IMR-90 (cell line): Measurements from ENCODE around the gene SLC44A4. TPM values are rescaled to one million over a fixed set of nuclear protein-coding genes. Genes with fewer than 3 reads are reported as not detected.
A peak's percentile ranks its signal among the peaks of the same experiment; 100 is the strongest.

Source experiments
- ATAC-seq: fragments of 200-7000 bp; cut with Tn5 transposase; 2 replicates; pipeline ENCODE4 v1.9.1; 2020; ENCODE audit warnings: low read depth, mild to moderate bottlenecking, moderate library complexity
- BruUV-seq: library from RNA; stranded (reverse); fragments of 400-500 nt; replicated peaks from 2 replicates; lab custom pipeline; 2021; lab: Mats Ljungman, UMichigan
- CTCF ChIA-PET: fragments of 300-600 bp; formaldehyde crosslinking; extraction: SDS; loops from one replicate; lab custom pipeline; 2021; ENCODE audit warnings: antibody characterized with exemption; lab: Yijun Ruan, JAX
- POLR2A ChIA-PET: fragments of 300-600 bp; sonication (Branson Sonifier 250); formaldehyde crosslinking; loops from one replicate; lab custom pipeline; 2022; ENCODE audit warnings: antibody characterized with exemption; ENCODE audit not compliant: unreplicated experiment; lab: Charles Lee
- DNase-seq: peaks from one replicate; pipeline ENCODE4 v3.0.0; 2013
- H2AFZ ChIP-seq: replicated peaks from 2 replicates; pipeline ENCODE3; 2013; ENCODE audit warnings: low read length, mild to moderate bottlenecking; ENCODE audit not compliant: poor library complexity
- H2AK5ac ChIP-seq: 2 replicates; pipeline ENCODE4 v1.6.1; 2013; ENCODE audit warnings: low read depth, low read length, inconsistent platforms
- H2AK9ac ChIP-seq: replicated peaks from 2 replicates; pipeline ENCODE3; 2013; ENCODE audit warnings: mild to moderate bottlenecking, low read depth, low read length, moderate library complexity; ENCODE audit not compliant: poor library complexity
- H2BK120ac ChIP-seq: 2 replicates; pipeline ENCODE4 v1.6.1; 2013; ENCODE audit warnings: low read depth, low read length, inconsistent platforms
- H2BK15ac ChIP-seq: 3 replicates; pipeline ENCODE4 v1.6.1; 2013; ENCODE audit warnings: low read depth, low read length, inconsistent platforms
- H2BK20ac ChIP-seq: 2 replicates; pipeline ENCODE4 v1.6.1; 2013; ENCODE audit warnings: low read depth, mild to moderate bottlenecking, inconsistent platforms, low read length, moderate library complexity
- H2BK5ac ChIP-seq: 2 replicates; pipeline ENCODE4 v1.6.1; 2013; ENCODE audit warnings: mild to moderate bottlenecking, low read depth, low read length, inconsistent platforms; ENCODE audit not compliant: poor library complexity, severe bottlenecking
- H3K14ac ChIP-seq: replicated peaks from 2 replicates; pipeline ENCODE4 v1.6.1; 2013; ENCODE audit warnings: low read depth, low read length, inconsistent platforms
- H3K18ac ChIP-seq: 2 replicates; pipeline ENCODE4 v1.6.1; 2013; ENCODE audit warnings: low read depth, low read length, control low read depth
- H3K23ac ChIP-seq: 2 replicates; pipeline ENCODE4 v1.6.1; 2013; ENCODE audit warnings: low read depth, low read length, inconsistent platforms
- H3K27ac ChIP-seq: 2 replicates; pipeline ENCODE4 v1.5.1; 2013; ENCODE audit warnings: mild to moderate bottlenecking, control low read depth, low read length; ENCODE audit not compliant: insufficient read depth
- H3K27me3 ChIP-seq: 2 replicates; pipeline ENCODE4 v1.6.1; 2013; ENCODE audit warnings: low read length; ENCODE audit not compliant: control insufficient read depth, insufficient read depth
- H3K36me3 ChIP-seq: 2 replicates; pipeline ENCODE4 v1.6.1; 2013; ENCODE audit warnings: low read length, mixed read lengths; ENCODE audit not compliant: control insufficient read depth, insufficient read depth
- H3K4ac ChIP-seq: 2 replicates; pipeline ENCODE4 v1.6.1; 2013; ENCODE audit warnings: low read depth, low read length, inconsistent platforms
- H3K4me1 ChIP-seq: 2 replicates; pipeline ENCODE4 v1.6.1; 2013; ENCODE audit warnings: low read length, mixed read lengths; ENCODE audit not compliant: control insufficient read depth, insufficient read depth
- H3K4me2 ChIP-seq: 2 replicates; pipeline ENCODE4 v1.6.1; 2013; ENCODE audit warnings: low read depth, mild to moderate bottlenecking, control low read depth, low read length, moderate library complexity
- H3K4me3 ChIP-seq: 2 replicates; pipeline ENCODE4 v1.5.1; 2013; ENCODE audit warnings: low read depth, mild to moderate bottlenecking, control low read depth, low read length, moderate library complexity; ENCODE audit not compliant: insufficient read depth
- H3K56ac ChIP-seq: 2 replicates; pipeline ENCODE4 v1.6.1; 2013; ENCODE audit warnings: low read length, inconsistent platforms; ENCODE audit not compliant: insufficient read depth; ENCODE audit errors: extremely low read depth
- H3K79me1 ChIP-seq, 2 experiments: 2 replicates each; pipeline ENCODE4 v1.6.1; 2013; ENCODE audit warnings: low read length in 2 of 2, inconsistent platforms in 1 of 2, low read depth in 1 of 2
- H3K9ac ChIP-seq: 2 replicates; pipeline ENCODE4 v1.6.1; 2013; ENCODE audit warnings: low read depth, low read length, control low read depth
- H3K9me1 ChIP-seq: 2 replicates; pipeline ENCODE4 v1.6.1; 2013; ENCODE audit warnings: low read length, inconsistent platforms; ENCODE audit not compliant: insufficient read depth
- H3K9me3 ChIP-seq: 2 replicates; pipeline ENCODE4 v1.6.1; 2013; ENCODE audit warnings: low read length; ENCODE audit not compliant: control insufficient read depth, insufficient read depth
- H4K20me1 ChIP-seq: 2 replicates; pipeline ENCODE4 v1.6.1; 2013; ENCODE audit warnings: low read length, inconsistent platforms; ENCODE audit not compliant: insufficient read depth
- H4K5ac ChIP-seq: 2 replicates; pipeline ENCODE4 v1.6.1; 2013; ENCODE audit warnings: mild to moderate bottlenecking, low read depth, low read length, control low read depth
- H4K8ac ChIP-seq, 2 experiments: 2 replicates each; pipeline ENCODE4 v1.6.1; 2013; ENCODE audit warnings: low read depth in 2 of 2, low read length in 2 of 2, control low read depth in 1 of 2, inconsistent platforms in 1 of 2
- H4K91ac ChIP-seq: 2 replicates; pipeline ENCODE4 v1.6.1; 2013; ENCODE audit warnings: low read depth, low read length, inconsistent platforms; ENCODE audit not compliant: insufficient read depth
- BHLHE40 ChIP-seq: fragments of 150-350 bp; IDR thresholded peaks from 2 replicates; pipeline ENCODE4 v1.6.1; 2016; ENCODE audit warnings: mild to moderate bottlenecking, low read depth, low read length
- MAFK ChIP-seq: IDR thresholded peaks from 2 replicates; pipeline ENCODE4 v1.6.1; 2012; ENCODE audit warnings: low read depth, low read length, improper control_type of control experiment
- NFE2L2 ChIP-seq: fragments of 150-350 bp; IDR thresholded peaks from 2 replicates; pipeline ENCODE4 v1.6.1; 2016; ENCODE audit warnings: low read depth, mild to moderate bottlenecking, low read length
- RAD21 ChIP-seq: IDR thresholded peaks from 2 replicates; pipeline ENCODE4 v1.6.1; 2012; ENCODE audit warnings: low read length, improper control_type of control experiment
- RCOR1 ChIP-seq: IDR thresholded peaks from 2 replicates; pipeline ENCODE4 v1.6.1; 2012; ENCODE audit warnings: mild to moderate bottlenecking, low read length, improper control_type of control experiment; ENCODE audit not compliant: insufficient replicate concordance
- RFX5 ChIP-seq: IDR thresholded peaks from 2 replicates; pipeline ENCODE4 v1.8.0; 2012; ENCODE audit warnings: low read depth, mild to moderate bottlenecking, low read length, moderate library complexity
- WGBS, 2 experiments: methylation state at CpG; one replicate each; pipeline versions ENCODE4 v1.1.5 to v1.1.7; 2013; ENCODE audit warnings: missing lambda C conversion rate in 2 of 2; ENCODE audit not compliant: insufficient read length in 1 of 2; ENCODE audit errors: extremely low coverage in 2 of 2; 5-methylcytosine and 5-hydroxymethylcytosine counted together
- dilution Hi-C: fragments of 300-500 bp; cut with HindIII; formaldehyde crosslinking; loops from one replicate; pipeline ENCODE4 v1.14.3; 2018; ENCODE audit warnings: low sequenced_read_pairs; ENCODE audit not compliant: unreplicated experiment
- in situ Hi-C: fragments of 300-500 bp; cut with MboI; formaldehyde crosslinking; loops from 3 replicates; pipeline ENCODE4 v1.14.3; 2019; ENCODE audit warnings: low sequenced_read_pairs, inconsistent platforms, mixed read lengths
- intact Hi-C: fragments of 100-400 bp; cut with micrococcal nuclease; formaldehyde crosslinking; loops from 2 replicates; pipeline ENCODE4 v1.10.0; 2022
- polyA plus RNA-seq, 3 experiments: library from polyadenylated mRNA; depleted of rRNA; stranded (reverse); fragments of >200 nt; gene quantifications; 2 replicates each; pipeline ENCODE4 v1.2.3, GENCODE V29; 2012; ENCODE audit warnings: low replicate concordance in 1 of 3
- total RNA-seq: library from RNA; depleted of rRNA; stranded (reverse); fragments of >200 nt; gene quantifications from 2 replicates; pipeline ENCODE4 v1.2.3, GENCODE V29; 2012
- TF ChIP-seq, protein P1 (sequence below): fragments of 150-350 bp; IDR thresholded peaks from 2 replicates; pipeline ENCODE4 v1.6.1; 2017; ENCODE audit warnings: mild to moderate bottlenecking, antibody characterized with exemption, low read length, low read depth

SLC44A4 gene
- total and polyA plus RNA-seq, 2 of the 4 experiments (the other 2 are of a cell fraction), result 0.14 to 0.36 TPM

- TF ChIP-seq RAD21 (no peak), RFX5 (no peak)
Observed at GRCh38 chr6:31900917-31901414, 22.2 kb upstream of the SLC44A4 start (continued).

GRCh38 chr6:31899882-31900722 is 21.3 kb upstream of the SLC44A4 start:
- H3K23ac ChIP-seq, result no peak overlapping the region
- peaks cover 7% of the 10 kb centered on the region for H4K20me1 ChIP-seq
- no peak overlapping the region for H2BK5ac ChIP-seq
- H2BK15ac ChIP-seq, result no peak overlapping the region
- WGBS, 2 experiments, result 87% methylated on average over 19 of the region's 49 CpGs; no CpG with 5 or more reads in 1 of the 2 experiments
- H3K4me2 ChIP-seq, result no peak overlapping the region
- H4K8ac ChIP-seq, result no peak overlapping the region
- H2BK120ac ChIP-seq, result no peak overlapping the region
- H3K9me1 ChIP-seq, result peaks cover 5% of the 10 kb centered on the region; the same call in 1 of the 2 replicates
- H3K9ac ChIP-seq, result no peak overlapping the region
- in situ Hi-C loops (no loop called here), dilution Hi-C loops (no loop called here), intact Hi-C loops (loop anchor here (5.0 kb wide), 1 partner anchor 252 kb away; the partner anchor contains the start of genes PPT2 and PRRT1)
- H3K36me3 ChIP-seq, result peaks cover 8% of the 10 kb centered on the region; the same call in 1 of the 2 replicates
- H3K18ac ChIP-seq, result no peak overlapping the region
- no peak overlapping the region for H3K4me3 ChIP-seq
- H4K5ac ChIP-seq, result no peak overlapping the region
- no peaks in the 10 kb centered on the region for H3K27me3 ChIP-seq
- BruUV-seq, result no TSS peak
- H4K91ac ChIP-seq, result no peak overlapping the region
- CTCF ChIA-PET, result no interaction called here
- ATAC-seq, result no peak
- TF ChIP-seq NFE2L2, result no peak
- TF ChIP-seq BHLHE40, result no peak
- TF ChIP-seq RFX5, result no peak
- TF ChIP-seq RCOR1, result no peak
- no peak for TF ChIP-seq MAFK
- TF ChIP-seq, protein P1, sequence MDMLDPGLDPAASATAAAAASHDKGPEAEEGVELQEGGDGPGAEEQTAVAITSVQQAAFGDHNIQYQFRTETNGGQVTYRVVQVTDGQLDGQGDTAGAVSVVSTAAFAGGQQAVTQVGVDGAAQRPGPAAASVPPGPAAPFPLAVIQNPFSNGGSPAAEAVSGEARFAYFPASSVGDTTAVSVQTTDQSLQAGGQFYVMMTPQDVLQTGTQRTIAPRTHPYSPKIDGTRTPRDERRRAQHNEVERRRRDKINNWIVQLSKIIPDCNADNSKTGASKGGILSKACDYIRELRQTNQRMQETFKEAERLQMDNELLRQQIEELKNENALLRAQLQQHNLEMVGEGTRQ, result no peak
- no peaks in the 10 kb centered on the region for H3K9me3 ChIP-seq
- no peak overlapping the region for H2AFZ ChIP-seq
- DNase-seq, result no peak
- POLR2A ChIA-PET, result no interaction called here
- H3K4me1 ChIP-seq, result peaks cover 12% of the 10 kb centered on the region
- H2AK9ac ChIP-seq, result no peak overlapping the region
- H3K27ac ChIP-seq, result no peak overlapping the region
- H2BK20ac ChIP-seq, result no peak overlapping the region
- 0 out of 2 replicates have a peak overlapping the region, but pooled peaks have one; percentile 6 for H2AK5ac ChIP-seq
- H3K79me1 ChIP-seq, result peaks cover 20 to 52% of the 10 kb centered on the region in 2 experiments; a peak in 3 of 4 replicates
- no peak overlapping the region for H3K4ac ChIP-seq
- H3K56ac ChIP-seq, result no peak overlapping the region
- H3K14ac ChIP-seq, result no peak overlapping the region
